Neural cell (in vitro differentiated cells): Measurements from ENCODE around the gene FAM135A. TPM values are rescaled to one million over a fixed set of nuclear protein-coding genes. Genes with fewer than 3 reads are reported as not detected.

ENCODE experiments used
- H2AFZ ChIP-seq: fragments of 200-600, 300-800 bp; sonication (generic), shearing (Covaris generic); 2 replicates; pipeline ENCODE4 v1.6.0; 2014; ENCODE audit warnings: low read depth, mild to moderate bottlenecking, antibody characterized with exemption, low read length, moderate library complexity
- H3F3A ChIP-seq: fragments of 200-600 bp; shearing (Covaris generic); 2 replicates; pipeline ENCODE4 v1.6.1; 2016; ENCODE audit warnings: mild to moderate bottlenecking, moderate library complexity, mixed read lengths, antibody characterized with exemption, low read length; ENCODE audit not compliant: insufficient read depth, poor library complexity, severe bottlenecking
- H3K27ac ChIP-seq: fragments of 200-600, 300-800 bp; sonication (generic), shearing (Covaris generic); 2 replicates; pipeline ENCODE4 v1.5.1; 2014; ENCODE audit warnings: mild to moderate bottlenecking, low read length, moderate library complexity
- H3K27me3 ChIP-seq: fragments of 300-800, 200-600 bp; sonication (generic), shearing (Covaris generic); 2 replicates; pipeline ENCODE4 v1.6.0; 2014; ENCODE audit warnings: mild to moderate bottlenecking, low read depth, low read length, moderate library complexity; ENCODE audit not compliant: insufficient read depth
- H3K36me3 ChIP-seq: fragments of 300-800, 200-600 bp; sonication (generic), shearing (Covaris generic); 2 replicates; pipeline ENCODE4 v1.5.1; 2014; ENCODE audit warnings: mild to moderate bottlenecking, antibody characterized with exemption, low read length, moderate library complexity; ENCODE audit not compliant: insufficient read depth
- H3K4me2 ChIP-seq: fragments of 300-800, 200-600 bp; sonication (generic), shearing (Covaris generic); 2 replicates; pipeline ENCODE4 v1.6.0; 2014; ENCODE audit warnings: mild to moderate bottlenecking, low read length
- H3K4me3 ChIP-seq: fragments of 300-800, 200-600 bp; sonication (generic), shearing (Covaris generic); 2 replicates; pipeline ENCODE4 v1.5.1; 2014; ENCODE audit warnings: mild to moderate bottlenecking, low read length, moderate library complexity
- H3K79me2 ChIP-seq: fragments of 200-600 bp; shearing (Covaris generic); replicated peaks from 2 replicates; pipeline ENCODE4 v1.6.0; 2014; ENCODE audit warnings: mild to moderate bottlenecking, low read length, moderate library complexity; ENCODE audit not compliant: insufficient read depth
- H3K9ac ChIP-seq: fragments of 300-800, 200-600 bp; sonication (generic), shearing (Covaris generic); 2 replicates; pipeline ENCODE4 v1.6.1; 2016; ENCODE audit warnings: mild to moderate bottlenecking, low read length, mixed read lengths
- H3K9me2 ChIP-seq: fragments of 200-600 bp; shearing (Covaris generic); 2 replicates; pipeline ENCODE4 v1.6.1; 2016; ENCODE audit warnings: mild to moderate bottlenecking, low read length, mixed read lengths; ENCODE audit not compliant: insufficient read depth
- H3K9me3 ChIP-seq: fragments of 200-600, 300-800 bp; sonication (generic), shearing (Covaris generic); 2 replicates; pipeline ENCODE4 v1.6.1; 2016; ENCODE audit warnings: mild to moderate bottlenecking, mixed run types, low read length, moderate library complexity, mixed read lengths
- H4K20me1 ChIP-seq: fragments of 200-600 bp; shearing (Covaris generic); 2 replicates; pipeline ENCODE4 v1.6.1; 2016; ENCODE audit warnings: mild to moderate bottlenecking, mixed run types; ENCODE audit not compliant: insufficient read depth
- EP300 ChIP-seq: fragments of 450-650 bp; conservative IDR thresholded peaks from 2 replicates; pipeline ENCODE4 v1.6.1; 2014; ENCODE audit warnings: antibody characterized with exemption, mild to moderate bottlenecking, moderate library complexity; ENCODE audit not compliant: poor library complexity, severe bottlenecking
- EZH2 ChIP-seq: fragments of 200-600, 300-800 bp; shearing (Covaris generic), sonication (generic); IDR thresholded peaks from 2 replicates; pipeline ENCODE4 v1.6.1; 2014; ENCODE audit warnings: antibody characterized with exemption, low read length, borderline replicate concordance, mild to moderate bottlenecking; ENCODE audit not compliant: insufficient read depth, poor library complexity, severe bottlenecking
- MXI1 ChIP-seq: fragments of 450-650 bp; conservative IDR thresholded peaks from 2 replicates; pipeline ENCODE4 v1.6.1; 2014; ENCODE audit warnings: antibody characterized with exemption, mild to moderate bottlenecking; ENCODE audit not compliant: poor library complexity, severe bottlenecking
- POLR2AphosphoS5 ChIP-seq: IDR thresholded peaks from 2 replicates; pipeline ENCODE4 v1.6.1; 2012
- TAF1 ChIP-seq: IDR thresholded peaks from 2 replicates; pipeline ENCODE4 v1.6.1; 2012; ENCODE audit warnings: low read depth
- polyA plus RNA-seq: library from polyadenylated mRNA; depleted of rRNA; stranded (reverse); fragments of >200 nt; gene quantifications from 2 replicates; pipeline ENCODE4 v1.2.3, GENCODE V29; 2014
- TF ChIP-seq, protein P1 (sequence below): IDR thresholded peaks from 2 replicates; pipeline ENCODE4 v1.6.1; 2012; ENCODE audit warnings: borderline replicate concordance
- TF ChIP-seq, protein P2 (sequence below): fragments of 450-650 bp; IDR thresholded peaks from 2 replicates; pipeline ENCODE4 v1.5.1; 2014; ENCODE audit warnings: antibody characterized with exemption, mild to moderate bottlenecking, moderate library complexity; ENCODE audit not compliant: poor library complexity, severe bottlenecking

The FAM135A gene
- polyA plus RNA-seq, 1 donor from 2014 or later = 31.4 TPM

DNA sequence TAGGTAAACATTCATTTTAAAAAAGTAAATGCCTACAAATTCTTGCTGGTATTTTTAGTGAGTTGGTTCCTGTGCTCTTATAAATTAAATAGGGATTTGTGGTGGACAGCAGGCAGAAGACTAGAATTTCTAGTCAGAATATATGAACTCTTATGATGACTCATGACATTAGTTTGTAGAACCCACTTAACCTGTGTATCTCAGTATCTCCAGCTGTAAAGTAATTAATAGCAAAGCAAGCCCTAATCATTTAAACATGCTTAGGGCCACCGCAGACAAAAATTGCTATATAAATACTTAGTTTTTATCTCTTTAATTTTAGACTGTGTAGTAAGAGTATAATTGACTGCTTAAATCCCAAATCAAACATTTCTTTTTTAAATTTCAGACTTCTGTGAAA lies 2.4 kb downstream of the FAM135A start:
- Histone ChIP-seq H3K27ac (no peak overlapping the region), H3K27me3 (no peaks in the 10 kb centered on the region), H3K4me3 (peak overlapping the region; percentile 74), H3K9me3 (no peaks in the 10 kb centered on the region), H2AFZ (no peak overlapping the region), H3K79me2 (peaks cover 38% of the 10 kb centered on the region), H3K9me2 (no peaks in the 10 kb centered on the region), H3K9ac (no peak overlapping the region), H3F3A (no peaks in the 10 kb centered on the region), H3K36me3 (no peaks in the 10 kb centered on the region), H3K4me2 (no peak overlapping the region), H4K20me1 (no peaks in the 10 kb centered on the region)
- TF ChIP-seq, protein P1, sequence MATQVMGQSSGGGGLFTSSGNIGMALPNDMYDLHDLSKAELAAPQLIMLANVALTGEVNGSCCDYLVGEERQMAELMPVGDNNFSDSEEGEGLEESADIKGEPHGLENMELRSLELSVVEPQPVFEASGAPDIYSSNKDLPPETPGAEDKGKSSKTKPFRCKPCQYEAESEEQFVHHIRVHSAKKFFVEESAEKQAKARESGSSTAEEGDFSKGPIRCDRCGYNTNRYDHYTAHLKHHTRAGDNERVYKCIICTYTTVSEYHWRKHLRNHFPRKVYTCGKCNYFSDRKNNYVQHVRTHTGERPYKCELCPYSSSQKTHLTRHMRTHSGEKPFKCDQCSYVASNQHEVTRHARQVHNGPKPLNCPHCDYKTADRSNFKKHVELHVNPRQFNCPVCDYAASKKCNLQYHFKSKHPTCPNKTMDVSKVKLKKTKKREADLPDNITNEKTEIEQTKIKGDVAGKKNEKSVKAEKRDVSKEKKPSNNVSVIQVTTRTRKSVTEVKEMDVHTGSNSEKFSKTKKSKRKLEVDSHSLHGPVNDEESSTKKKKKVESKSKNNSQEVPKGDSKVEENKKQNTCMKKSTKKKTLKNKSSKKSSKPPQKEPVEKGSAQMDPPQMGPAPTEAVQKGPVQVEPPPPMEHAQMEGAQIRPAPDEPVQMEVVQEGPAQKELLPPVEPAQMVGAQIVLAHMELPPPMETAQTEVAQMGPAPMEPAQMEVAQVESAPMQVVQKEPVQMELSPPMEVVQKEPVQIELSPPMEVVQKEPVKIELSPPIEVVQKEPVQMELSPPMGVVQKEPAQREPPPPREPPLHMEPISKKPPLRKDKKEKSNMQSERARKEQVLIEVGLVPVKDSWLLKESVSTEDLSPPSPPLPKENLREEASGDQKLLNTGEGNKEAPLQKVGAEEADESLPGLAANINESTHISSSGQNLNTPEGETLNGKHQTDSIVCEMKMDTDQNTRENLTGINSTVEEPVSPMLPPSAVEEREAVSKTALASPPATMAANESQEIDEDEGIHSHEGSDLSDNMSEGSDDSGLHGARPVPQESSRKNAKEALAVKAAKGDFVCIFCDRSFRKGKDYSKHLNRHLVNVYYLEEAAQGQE = no peak
- no peak for TF ChIP-seq MXI1
- no peak for TF ChIP-seq EP300
- TF ChIP-seq TAF1 = no peak
- TF ChIP-seq, protein P2, sequence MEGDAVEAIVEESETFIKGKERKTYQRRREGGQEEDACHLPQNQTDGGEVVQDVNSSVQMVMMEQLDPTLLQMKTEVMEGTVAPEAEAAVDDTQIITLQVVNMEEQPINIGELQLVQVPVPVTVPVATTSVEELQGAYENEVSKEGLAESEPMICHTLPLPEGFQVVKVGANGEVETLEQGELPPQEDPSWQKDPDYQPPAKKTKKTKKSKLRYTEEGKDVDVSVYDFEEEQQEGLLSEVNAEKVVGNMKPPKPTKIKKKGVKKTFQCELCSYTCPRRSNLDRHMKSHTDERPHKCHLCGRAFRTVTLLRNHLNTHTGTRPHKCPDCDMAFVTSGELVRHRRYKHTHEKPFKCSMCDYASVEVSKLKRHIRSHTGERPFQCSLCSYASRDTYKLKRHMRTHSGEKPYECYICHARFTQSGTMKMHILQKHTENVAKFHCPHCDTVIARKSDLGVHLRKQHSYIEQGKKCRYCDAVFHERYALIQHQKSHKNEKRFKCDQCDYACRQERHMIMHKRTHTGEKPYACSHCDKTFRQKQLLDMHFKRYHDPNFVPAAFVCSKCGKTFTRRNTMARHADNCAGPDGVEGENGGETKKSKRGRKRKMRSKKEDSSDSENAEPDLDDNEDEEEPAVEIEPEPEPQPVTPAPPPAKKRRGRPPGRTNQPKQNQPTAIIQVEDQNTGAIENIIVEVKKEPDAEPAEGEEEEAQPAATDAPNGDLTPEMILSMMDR = no peak
- TF ChIP-seq POLR2AphosphoS5 = no peak
- no peak for TF ChIP-seq EZH2

DNA sequence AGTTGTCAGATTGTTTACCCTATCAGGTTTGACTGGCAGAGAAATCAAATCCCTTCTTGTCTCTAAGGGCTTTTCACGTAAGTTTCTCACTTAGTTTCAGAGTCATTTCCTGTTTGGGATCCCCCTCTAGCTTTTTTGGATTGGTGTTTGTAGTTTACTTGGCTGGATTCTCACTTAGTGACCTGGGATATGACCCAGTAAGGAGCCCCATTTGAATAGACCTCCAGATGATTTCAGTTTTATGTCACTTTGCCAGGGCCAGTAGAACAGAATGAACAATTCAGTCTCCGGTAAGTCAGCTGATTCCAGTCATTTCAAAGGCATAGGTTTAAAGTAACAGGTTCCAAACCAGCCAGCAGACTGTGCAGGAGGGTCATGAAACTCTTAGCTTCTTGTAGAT lies 8.2 kb downstream of the FAM135A start:
- no peak for TF ChIP-seq EZH2
- TF ChIP-seq, protein P1 = no peak
- H3F3A ChIP-seq = no peaks in the 10 kb centered on the region
- no peak overlapping the region for H3K9ac ChIP-seq
- no peak overlapping the region for H2AFZ ChIP-seq
- H3K4me2 ChIP-seq = no peak overlapping the region
- H3K9me2 ChIP-seq = no peaks in the 10 kb centered on the region
- H3K27ac ChIP-seq = no peak overlapping the region
- H3K4me3 ChIP-seq = no peak overlapping the region
- H4K20me1 ChIP-seq = no peaks in the 10 kb centered on the region
- no peaks in the 10 kb centered on the region for H3K27me3 ChIP-seq
- peaks cover 13% of the 10 kb centered on the region for H3K79me2 ChIP-seq
- H3K36me3 ChIP-seq = no peaks in the 10 kb centered on the region
- H3K9me3 ChIP-seq = no peaks in the 10 kb centered on the region
